IMR-90 (cell line): Measurements from ENCODE around the gene CD99L2. TPM values are rescaled to one million over a fixed set of nuclear protein-coding genes. Genes with fewer than 3 reads are reported as not detected.

Experiments
- ATAC-seq: fragments of 200-7000 bp; cut with Tn5 transposase; 2 replicates; pipeline ENCODE4 v1.9.1; 2020; ENCODE audit warnings: low read depth, mild to moderate bottlenecking, moderate library complexity
- BruUV-seq: library from RNA; stranded (reverse); fragments of 400-500 nt; replicated peaks from 2 replicates; lab custom pipeline; 2021; lab: Mats Ljungman, UMichigan
- CTCF ChIA-PET: fragments of 300-600 bp; formaldehyde crosslinking; extraction: SDS; loops from one replicate; lab custom pipeline; 2021; ENCODE audit warnings: antibody characterized with exemption; lab: Yijun Ruan, JAX
- POLR2A ChIA-PET: fragments of 300-600 bp; sonication (Branson Sonifier 250); formaldehyde crosslinking; loops from one replicate; lab custom pipeline; 2022; ENCODE audit warnings: antibody characterized with exemption; ENCODE audit not compliant: unreplicated experiment; lab: Charles Lee
- DNase-seq: peaks from one replicate; pipeline ENCODE4 v3.0.0; 2013
- H2AFZ ChIP-seq: replicated peaks from 2 replicates; pipeline ENCODE3; 2013; ENCODE audit warnings: low read length, mild to moderate bottlenecking; ENCODE audit not compliant: poor library complexity
- H2AK5ac ChIP-seq: 2 replicates; pipeline ENCODE4 v1.6.1; 2013; ENCODE audit warnings: low read depth, low read length, inconsistent platforms
- H2AK9ac ChIP-seq: replicated peaks from 2 replicates; pipeline ENCODE3; 2013; ENCODE audit warnings: mild to moderate bottlenecking, low read depth, low read length, moderate library complexity; ENCODE audit not compliant: poor library complexity
- H2BK120ac ChIP-seq: 2 replicates; pipeline ENCODE4 v1.6.1; 2013; ENCODE audit warnings: low read depth, low read length, inconsistent platforms
- H2BK15ac ChIP-seq: 3 replicates; pipeline ENCODE4 v1.6.1; 2013; ENCODE audit warnings: low read depth, low read length, inconsistent platforms
- H2BK20ac ChIP-seq: 2 replicates; pipeline ENCODE4 v1.6.1; 2013; ENCODE audit warnings: low read depth, mild to moderate bottlenecking, inconsistent platforms, low read length, moderate library complexity
- H2BK5ac ChIP-seq: 2 replicates; pipeline ENCODE4 v1.6.1; 2013; ENCODE audit warnings: mild to moderate bottlenecking, low read depth, low read length, inconsistent platforms; ENCODE audit not compliant: poor library complexity, severe bottlenecking
- H3K14ac ChIP-seq: replicated peaks from 2 replicates; pipeline ENCODE4 v1.6.1; 2013; ENCODE audit warnings: low read depth, low read length, inconsistent platforms
- H3K18ac ChIP-seq: 2 replicates; pipeline ENCODE4 v1.6.1; 2013; ENCODE audit warnings: low read depth, low read length, control low read depth
- H3K23ac ChIP-seq: 2 replicates; pipeline ENCODE4 v1.6.1; 2013; ENCODE audit warnings: low read depth, low read length, inconsistent platforms
- H3K27ac ChIP-seq: 2 replicates; pipeline ENCODE4 v1.5.1; 2013; ENCODE audit warnings: mild to moderate bottlenecking, control low read depth, low read length; ENCODE audit not compliant: insufficient read depth
- H3K27me3 ChIP-seq: 2 replicates; pipeline ENCODE4 v1.6.1; 2013; ENCODE audit warnings: low read length; ENCODE audit not compliant: control insufficient read depth, insufficient read depth
- H3K36me3 ChIP-seq: 2 replicates; pipeline ENCODE4 v1.6.1; 2013; ENCODE audit warnings: low read length, mixed read lengths; ENCODE audit not compliant: control insufficient read depth, insufficient read depth
- H3K4ac ChIP-seq: 2 replicates; pipeline ENCODE4 v1.6.1; 2013; ENCODE audit warnings: low read depth, low read length, inconsistent platforms
- H3K4me1 ChIP-seq: 2 replicates; pipeline ENCODE4 v1.6.1; 2013; ENCODE audit warnings: low read length, mixed read lengths; ENCODE audit not compliant: control insufficient read depth, insufficient read depth
- H3K4me2 ChIP-seq: 2 replicates; pipeline ENCODE4 v1.6.1; 2013; ENCODE audit warnings: low read depth, mild to moderate bottlenecking, control low read depth, low read length, moderate library complexity
- H3K4me3 ChIP-seq: 2 replicates; pipeline ENCODE4 v1.5.1; 2013; ENCODE audit warnings: low read depth, mild to moderate bottlenecking, control low read depth, low read length, moderate library complexity; ENCODE audit not compliant: insufficient read depth
- H3K56ac ChIP-seq: 2 replicates; pipeline ENCODE4 v1.6.1; 2013; ENCODE audit warnings: low read length, inconsistent platforms; ENCODE audit not compliant: insufficient read depth; ENCODE audit errors: extremely low read depth
- H3K79me1 ChIP-seq, 2 experiments: 2 replicates each; pipeline ENCODE4 v1.6.1; 2013; ENCODE audit warnings: low read length in 2 of 2, inconsistent platforms in 1 of 2, low read depth in 1 of 2
- H3K9ac ChIP-seq: 2 replicates; pipeline ENCODE4 v1.6.1; 2013; ENCODE audit warnings: low read depth, low read length, control low read depth
- H3K9me1 ChIP-seq: 2 replicates; pipeline ENCODE4 v1.6.1; 2013; ENCODE audit warnings: low read length, inconsistent platforms; ENCODE audit not compliant: insufficient read depth
- H3K9me3 ChIP-seq: 2 replicates; pipeline ENCODE4 v1.6.1; 2013; ENCODE audit warnings: low read length; ENCODE audit not compliant: control insufficient read depth, insufficient read depth
- H4K20me1 ChIP-seq: 2 replicates; pipeline ENCODE4 v1.6.1; 2013; ENCODE audit warnings: low read length, inconsistent platforms; ENCODE audit not compliant: insufficient read depth
- H4K5ac ChIP-seq: 2 replicates; pipeline ENCODE4 v1.6.1; 2013; ENCODE audit warnings: mild to moderate bottlenecking, low read depth, low read length, control low read depth
- H4K8ac ChIP-seq, 2 experiments: 2 replicates each; pipeline ENCODE4 v1.6.1; 2013; ENCODE audit warnings: low read depth in 2 of 2, low read length in 2 of 2, control low read depth in 1 of 2, inconsistent platforms in 1 of 2
- H4K91ac ChIP-seq: 2 replicates; pipeline ENCODE4 v1.6.1; 2013; ENCODE audit warnings: low read depth, low read length, inconsistent platforms; ENCODE audit not compliant: insufficient read depth
- CHD1 ChIP-seq: IDR thresholded peaks from 2 replicates; pipeline ENCODE4 v1.6.1; 2012; ENCODE audit warnings: low read depth, low read length, improper control_type of control experiment
- RCOR1 ChIP-seq: IDR thresholded peaks from 2 replicates; pipeline ENCODE4 v1.6.1; 2012; ENCODE audit warnings: mild to moderate bottlenecking, low read length, improper control_type of control experiment; ENCODE audit not compliant: insufficient replicate concordance
- RFX5 ChIP-seq: IDR thresholded peaks from 2 replicates; pipeline ENCODE4 v1.8.0; 2012; ENCODE audit warnings: low read depth, mild to moderate bottlenecking, low read length, moderate library complexity
- USF2 ChIP-seq: fragments of 150-350 bp; IDR thresholded peaks from 2 replicates; pipeline ENCODE4 v1.6.1; 2017; ENCODE audit warnings: mild to moderate bottlenecking, antibody characterized with exemption, low read length, low read depth
- WGBS, 2 experiments: methylation state at CpG; one replicate each; pipeline versions ENCODE4 v1.1.5 to v1.1.7; 2013; ENCODE audit warnings: missing lambda C conversion rate in 2 of 2; ENCODE audit not compliant: insufficient read length in 1 of 2; ENCODE audit errors: extremely low coverage in 2 of 2; 5-methylcytosine and 5-hydroxymethylcytosine counted together
- dilution Hi-C: fragments of 300-500 bp; cut with HindIII; formaldehyde crosslinking; loops from one replicate; pipeline ENCODE4 v1.14.3; 2018; ENCODE audit warnings: low sequenced_read_pairs; ENCODE audit not compliant: unreplicated experiment
- in situ Hi-C: fragments of 300-500 bp; cut with MboI; formaldehyde crosslinking; loops from 3 replicates; pipeline ENCODE4 v1.14.3; 2019; ENCODE audit warnings: low sequenced_read_pairs, inconsistent platforms, mixed read lengths
- intact Hi-C: fragments of 100-400 bp; cut with micrococcal nuclease; formaldehyde crosslinking; loops from 2 replicates; pipeline ENCODE4 v1.10.0; 2022
- polyA plus RNA-seq, 3 experiments: library from polyadenylated mRNA; depleted of rRNA; stranded (reverse); fragments of >200 nt; gene quantifications; 2 replicates each; pipeline ENCODE4 v1.2.3, GENCODE V29; 2012; ENCODE audit warnings: low replicate concordance in 1 of 3
- total RNA-seq: library from RNA; depleted of rRNA; stranded (reverse); fragments of >200 nt; gene quantifications from 2 replicates; pipeline ENCODE4 v1.2.3, GENCODE V29; 2012

CD99L2 gene
- total and polyA plus RNA-seq, 2 of the 4 experiments (the other 2 are of a cell fraction) = 17.4 to 41.4 TPM

- H3K4me3 ChIP-seq = no peak overlapping the region
- ATAC-seq (no peak), DNase-seq (no peak)
- H3K27me3 ChIP-seq = no peaks in the 10 kb centered on the region
- BruUV-seq = no TSS peak
- no peak overlapping the region for H2AK9ac ChIP-seq
- in situ Hi-C loops (no loop called here), dilution Hi-C loops (no loop called here), intact Hi-C loops (no loop called here)
- H3K4me1 ChIP-seq = no peaks in the 10 kb centered on the region
- H2BK15ac ChIP-seq = no peak overlapping the region
- POLR2A ChIA-PET = no interaction called here
- H3K18ac ChIP-seq = no peak overlapping the region
- no peak overlapping the region for H3K23ac ChIP-seq
- no peak overlapping the region for H2BK5ac ChIP-seq
- H3K27ac ChIP-seq = no peak overlapping the region
- no peak overlapping the region for H3K14ac ChIP-seq
- no peak overlapping the region for H4K8ac ChIP-seq
- H2AFZ ChIP-seq = no peak overlapping the region
- H3K56ac ChIP-seq = no peak overlapping the region
- H3K9ac ChIP-seq = no peak overlapping the region
- no peak overlapping the region for H2BK20ac ChIP-seq
- no CpG with 5 or more reads among the region's 1 CpG for WGBS, 2 experiments
- H3K4ac ChIP-seq = no peak overlapping the region
- H4K5ac ChIP-seq = no peak overlapping the region
- peaks cover 3% of the 10 kb centered on the region; the same call in 1 of the 2 replicates for H3K36me3 ChIP-seq
- no peaks in the 10 kb centered on the region for H4K20me1 ChIP-seq
- no peaks in the 10 kb centered on the region for H3K79me1 ChIP-seq
- no peak overlapping the region for H2BK120ac ChIP-seq
- no peak overlapping the region for H2AK5ac ChIP-seq
- H3K9me3 ChIP-seq = no peaks in the 10 kb centered on the region
- H3K4me2 ChIP-seq = no peak overlapping the region
- CTCF ChIA-PET = no interaction called here
- H4K91ac ChIP-seq = no peak overlapping the region
- no peaks in the 10 kb centered on the region for H3K9me1 ChIP-seq
- no peak for TF ChIP-seq USF2
- no peak for TF ChIP-seq RCOR1
- no peak for TF ChIP-seq CHD1
- TF ChIP-seq RFX5 = no peak
Observed at GRCh38 chrX:150831863-150832262, 66.6 kb downstream of the CD99L2 start.
